Thyroid gland (tissue), 4 donors: ENCODE measurements around the gene SLX9.

ENCODE experiments used
- POLR2A ChIP-seq, 2 donors: fragments of 450-650 bp; IDR thresholded peaks; one replicate each; pipeline ENCODE4 v1.6.1; 2017; ENCODE audit warnings: antibody characterized with exemption in 2 of 2, mild to moderate bottlenecking in 2 of 2, moderate library complexity in 1 of 2
- TF ChIP-seq, protein P1 (sequence below), 6 experiments: fragments of 200-600 bp in 3 of 6; fragments of 450-650 bp in 3 of 6; sonication (generic) in 3 of 6; IDR thresholded peaks; one replicate each; pipeline ENCODE4 v1.5.1; 2016 to 2019; ENCODE audit warnings: antibody characterized with exemption in 6 of 6, mild to moderate bottlenecking in 2 of 6, inconsistent platforms in 1 of 6, moderate library complexity in 1 of 6

DNA sequence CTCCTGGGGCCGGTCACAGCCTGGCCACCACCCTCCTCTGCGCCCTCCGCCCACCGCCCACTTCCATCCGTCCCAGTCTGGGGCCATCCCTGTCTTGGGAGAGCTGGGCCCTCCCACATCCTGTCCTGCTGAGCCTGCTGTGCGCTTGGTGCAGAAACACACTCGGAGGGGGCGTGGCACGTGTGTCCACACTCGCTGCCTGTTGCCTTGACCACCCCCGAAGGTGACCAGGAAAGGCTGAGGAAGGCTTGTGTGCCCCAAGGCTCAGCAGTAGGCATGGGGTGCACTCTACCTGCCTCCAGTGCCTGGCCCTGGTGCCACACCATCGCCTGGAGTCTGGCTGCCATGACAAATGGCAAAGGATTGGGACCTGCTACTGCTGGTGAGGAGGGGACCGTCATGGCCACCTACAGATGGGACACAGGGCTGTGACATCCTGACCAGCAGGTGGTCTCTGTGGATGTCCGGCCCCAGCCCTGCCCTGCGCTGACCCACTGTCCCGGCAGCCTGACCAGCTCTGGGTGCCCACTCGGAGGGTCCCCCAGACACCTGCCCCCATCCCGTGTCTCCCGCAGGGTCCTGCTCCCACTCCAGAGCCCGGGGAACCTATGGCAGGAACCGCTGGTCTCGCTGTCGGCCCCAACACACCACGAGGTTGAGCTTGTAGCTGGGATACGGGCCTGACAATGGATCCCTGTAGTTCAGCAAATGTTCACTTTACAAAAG lies 43.1 kb upstream of the SLX9 start:
- TF ChIP-seq, protein P1, sequence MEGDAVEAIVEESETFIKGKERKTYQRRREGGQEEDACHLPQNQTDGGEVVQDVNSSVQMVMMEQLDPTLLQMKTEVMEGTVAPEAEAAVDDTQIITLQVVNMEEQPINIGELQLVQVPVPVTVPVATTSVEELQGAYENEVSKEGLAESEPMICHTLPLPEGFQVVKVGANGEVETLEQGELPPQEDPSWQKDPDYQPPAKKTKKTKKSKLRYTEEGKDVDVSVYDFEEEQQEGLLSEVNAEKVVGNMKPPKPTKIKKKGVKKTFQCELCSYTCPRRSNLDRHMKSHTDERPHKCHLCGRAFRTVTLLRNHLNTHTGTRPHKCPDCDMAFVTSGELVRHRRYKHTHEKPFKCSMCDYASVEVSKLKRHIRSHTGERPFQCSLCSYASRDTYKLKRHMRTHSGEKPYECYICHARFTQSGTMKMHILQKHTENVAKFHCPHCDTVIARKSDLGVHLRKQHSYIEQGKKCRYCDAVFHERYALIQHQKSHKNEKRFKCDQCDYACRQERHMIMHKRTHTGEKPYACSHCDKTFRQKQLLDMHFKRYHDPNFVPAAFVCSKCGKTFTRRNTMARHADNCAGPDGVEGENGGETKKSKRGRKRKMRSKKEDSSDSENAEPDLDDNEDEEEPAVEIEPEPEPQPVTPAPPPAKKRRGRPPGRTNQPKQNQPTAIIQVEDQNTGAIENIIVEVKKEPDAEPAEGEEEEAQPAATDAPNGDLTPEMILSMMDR (IDR thresholded peaks at IDR 0.05): no peak
- no peak for TF ChIP-seq POLR2A (IDR thresholded peaks at IDR 0.05)
